HFF-Myc (cell line): Measurements from ENCODE around the gene ASTN1.

Experiments
- DNase-seq: peaks from one replicate; pipeline ENCODE4 v3.0.0-alpha.2; 2011; ENCODE audit warnings: low read depth; ENCODE audit errors: extremely low read depth
- H3K4me3 ChIP-seq: replicated peaks from 2 replicates; pipeline ENCODE4 v1.5.1; 2011; ENCODE audit warnings: low read depth, mild to moderate bottlenecking, control low read depth, low read length
- TF ChIP-seq, protein P1 (sequence below): IDR thresholded peaks from 2 replicates; pipeline ENCODE4 v1.5.1; 2012; ENCODE audit warnings: mild to moderate bottlenecking, low read depth, low read length, control low read depth; ENCODE audit errors: missing control alignments

The ASTN1 gene

DNA sequence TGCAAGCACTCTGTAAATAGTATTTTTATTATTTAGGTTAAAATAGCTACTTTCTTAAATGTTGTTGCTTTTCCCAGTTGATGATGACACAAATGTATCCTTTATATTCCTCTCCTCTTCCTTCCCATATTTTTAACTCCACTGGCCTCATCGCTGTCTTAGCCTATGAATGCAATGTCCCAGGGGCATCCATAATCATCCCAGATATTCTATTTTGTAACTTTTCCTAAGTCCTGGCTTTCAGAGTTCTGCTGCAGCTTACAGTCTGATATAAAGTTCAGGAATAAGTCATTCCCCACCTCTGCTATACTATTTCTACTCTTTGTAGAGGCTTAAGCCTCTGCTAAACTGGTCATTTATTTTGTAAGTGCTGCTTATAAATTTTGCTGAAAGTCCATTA is 58.3 kb downstream of the ASTN1 start:
- no peak overlapping the region for H3K4me3 ChIP-seq
- TF ChIP-seq, protein P1, sequence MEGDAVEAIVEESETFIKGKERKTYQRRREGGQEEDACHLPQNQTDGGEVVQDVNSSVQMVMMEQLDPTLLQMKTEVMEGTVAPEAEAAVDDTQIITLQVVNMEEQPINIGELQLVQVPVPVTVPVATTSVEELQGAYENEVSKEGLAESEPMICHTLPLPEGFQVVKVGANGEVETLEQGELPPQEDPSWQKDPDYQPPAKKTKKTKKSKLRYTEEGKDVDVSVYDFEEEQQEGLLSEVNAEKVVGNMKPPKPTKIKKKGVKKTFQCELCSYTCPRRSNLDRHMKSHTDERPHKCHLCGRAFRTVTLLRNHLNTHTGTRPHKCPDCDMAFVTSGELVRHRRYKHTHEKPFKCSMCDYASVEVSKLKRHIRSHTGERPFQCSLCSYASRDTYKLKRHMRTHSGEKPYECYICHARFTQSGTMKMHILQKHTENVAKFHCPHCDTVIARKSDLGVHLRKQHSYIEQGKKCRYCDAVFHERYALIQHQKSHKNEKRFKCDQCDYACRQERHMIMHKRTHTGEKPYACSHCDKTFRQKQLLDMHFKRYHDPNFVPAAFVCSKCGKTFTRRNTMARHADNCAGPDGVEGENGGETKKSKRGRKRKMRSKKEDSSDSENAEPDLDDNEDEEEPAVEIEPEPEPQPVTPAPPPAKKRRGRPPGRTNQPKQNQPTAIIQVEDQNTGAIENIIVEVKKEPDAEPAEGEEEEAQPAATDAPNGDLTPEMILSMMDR: no peak
- no peak for DNase-seq

DNA sequence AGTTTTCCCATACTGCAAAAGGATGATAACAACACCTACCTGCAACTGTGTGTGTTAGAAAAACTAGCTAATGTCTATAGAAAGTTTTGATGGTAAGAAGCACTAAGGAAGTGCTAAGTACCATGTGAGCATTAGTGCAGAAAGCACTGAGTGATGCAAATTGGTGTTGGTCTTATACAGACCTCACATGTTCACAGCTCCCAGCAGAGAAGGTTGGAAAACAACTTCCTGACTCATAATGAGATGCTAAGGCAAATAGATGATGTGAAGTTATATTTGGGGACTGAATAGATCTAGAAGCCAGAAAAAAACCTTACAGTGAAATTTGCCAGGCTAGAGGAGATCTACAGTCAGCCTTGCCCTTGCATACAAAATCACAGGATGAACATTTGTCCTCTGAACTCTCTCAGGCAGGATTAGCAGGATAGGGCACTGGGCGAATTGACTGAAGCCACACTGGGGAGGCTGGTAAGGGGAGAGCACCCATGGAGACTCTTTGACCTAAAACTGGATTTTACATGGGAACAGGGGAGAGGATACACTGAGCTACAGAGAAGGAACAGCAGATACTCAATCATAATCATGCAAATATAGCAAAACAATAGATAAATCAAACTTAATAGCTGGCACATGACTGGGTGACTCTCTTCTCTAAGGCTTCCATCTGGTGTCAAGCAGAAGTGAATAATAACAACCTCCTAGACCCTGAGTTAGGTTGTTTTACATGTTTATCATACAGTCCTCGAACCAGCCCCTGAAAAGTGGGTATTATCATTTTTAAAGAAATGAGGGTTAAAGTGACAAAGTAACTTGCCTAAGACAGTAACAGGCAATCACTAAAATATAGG is 61.3 kb downstream of the ASTN1 start:
- no peak for DNase-seq
- TF ChIP-seq, protein P1: no peak

DNA sequence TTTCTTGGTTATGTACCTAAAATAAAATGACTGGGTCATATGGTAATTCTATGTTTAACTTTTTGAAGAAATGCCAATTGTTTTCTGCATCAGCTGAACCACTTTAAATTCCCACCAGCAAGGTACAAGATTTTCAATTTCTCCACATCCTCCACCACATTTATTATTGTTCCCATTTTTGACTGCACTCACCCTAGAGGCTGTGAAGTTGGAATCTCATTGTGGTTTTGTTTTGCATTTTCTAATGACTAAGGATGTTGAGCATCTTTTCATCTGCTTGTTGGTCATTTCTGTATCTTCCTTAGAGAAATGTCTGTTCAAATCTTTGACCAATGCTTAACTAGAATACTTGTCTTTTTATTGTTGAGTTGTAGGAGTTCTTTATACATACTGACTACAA is 72.5 kb downstream of the ASTN1 start:
- no peak for DNase-seq
- TF ChIP-seq, protein P1: no peak
- no peak overlapping the region for H3K4me3 ChIP-seq

More for the DNA sequence above, 61.3 kb downstream of the ASTN1 start:
- no peak overlapping the region for H3K4me3 ChIP-seq

DNA sequence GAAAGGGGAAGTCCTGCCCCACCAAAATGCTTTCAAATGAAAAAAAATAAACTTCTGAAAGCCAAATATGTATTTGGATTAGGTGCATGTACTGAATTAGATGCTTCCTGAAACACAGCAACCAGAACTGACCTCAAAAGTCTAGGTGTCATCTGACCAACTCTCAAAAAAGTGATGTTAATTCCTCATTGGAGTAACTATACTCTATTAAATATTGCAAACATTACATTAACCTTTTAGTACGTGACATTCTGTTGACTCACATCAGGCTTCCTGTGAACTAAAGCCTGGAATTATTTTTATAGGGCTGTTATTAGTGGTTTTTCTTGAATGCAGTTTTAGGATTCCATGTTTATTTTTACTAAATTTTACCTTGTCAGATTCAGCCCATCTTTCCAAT is 73.5 kb downstream of the ASTN1 start:
- TF ChIP-seq, protein P1: no peak
- no peak overlapping the region for H3K4me3 ChIP-seq
- DNase-seq: peak; percentile 51

DNA sequence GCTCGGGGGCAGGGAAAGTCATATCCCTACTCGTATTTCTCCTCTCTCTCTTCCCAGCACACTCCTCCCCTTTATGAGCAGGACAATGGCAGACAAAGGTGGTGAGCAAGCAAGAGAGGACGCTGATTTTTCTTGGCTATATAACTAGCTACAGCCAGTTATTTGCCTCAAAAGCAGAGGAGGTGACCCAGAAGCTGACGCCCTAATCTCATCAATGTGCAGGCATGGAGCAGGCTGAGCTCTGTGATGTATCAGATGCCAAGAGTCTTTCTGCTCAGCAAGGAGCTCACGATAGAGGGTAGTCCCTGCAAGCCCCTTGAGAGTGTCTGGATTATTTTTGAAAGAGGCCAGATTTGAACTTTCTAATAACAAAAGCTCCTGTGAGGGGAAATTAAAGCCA is 75.5 kb downstream of the ASTN1 start:
- no peak for DNase-seq
- no peak overlapping the region for H3K4me3 ChIP-seq
- TF ChIP-seq, protein P1: no peak

DNA sequence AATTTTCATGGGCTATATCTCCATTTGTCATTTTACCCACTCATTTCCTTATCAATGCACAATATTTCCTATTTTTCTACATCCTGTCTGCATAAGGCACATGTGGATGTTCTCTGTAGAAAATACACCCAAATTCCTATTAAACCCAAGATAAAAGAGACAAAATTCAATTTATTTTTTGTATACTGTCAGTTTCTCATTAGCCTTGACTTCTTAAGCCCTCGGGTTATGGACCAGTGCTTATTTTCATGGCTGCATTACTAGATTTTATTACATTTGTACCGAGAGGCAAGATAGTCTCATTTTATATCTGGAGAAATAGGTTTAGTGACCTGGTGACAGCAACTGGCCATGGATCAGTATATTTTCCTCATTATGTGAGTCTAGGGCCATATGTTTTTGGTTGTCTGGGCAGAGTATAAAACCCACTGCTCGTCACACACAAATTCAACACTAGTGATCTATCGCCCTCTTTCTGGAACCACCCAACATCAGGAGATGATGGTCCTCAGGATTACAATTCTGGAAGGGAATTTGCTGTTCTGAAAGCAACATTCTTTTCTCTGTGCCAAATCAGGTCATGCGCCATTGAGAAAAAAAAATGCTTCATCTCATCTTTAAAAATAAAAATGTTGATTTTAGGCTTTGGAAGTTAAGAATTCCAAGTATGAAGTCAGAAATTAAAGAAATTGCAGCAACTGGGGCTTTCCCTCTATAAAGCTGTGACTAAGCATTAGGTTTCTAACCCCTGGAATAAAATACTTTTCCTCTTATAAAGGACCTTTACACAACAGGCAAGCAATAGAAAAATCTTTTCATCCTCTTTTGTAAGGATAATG is 81.4 kb downstream of the ASTN1 start:
- DNase-seq: no peak
- TF ChIP-seq, protein P1: no peak

More for the DNA sequence above, 81.4 kb downstream of the ASTN1 start:
- no peak overlapping the region for H3K4me3 ChIP-seq
